Neural progenitor cell (in vitro differentiated cells): ENCODE measurements around the gene FTCD.

Experiments
- CTCF ChIP-seq: fragments of 200-600 bp; sonication (generic); IDR thresholded peaks from 2 replicates; pipeline ENCODE4 v1.5.1; 2017; ENCODE audit warnings: antibody characterized with exemption, mild to moderate bottlenecking
- EZH2 ChIP-seq: fragments of 200-600 bp; sonication (generic); IDR thresholded peaks from 2 replicates; pipeline ENCODE4 v1.6.1; 2017; ENCODE audit warnings: antibody characterized with exemption, mild to moderate bottlenecking, moderate library complexity

- TF ChIP-seq CTCF (no peak), EZH2 (no peak)
Observed at GRCh38 chr21:46095814-46096595, 59.4 kb downstream of the FTCD start.
